Activated gamma-delta T cell (primary cell): ENCODE data around the gene H19.

ENCODE experiments used
- DNase-seq: peaks from one replicate; lab custom pipeline; 2025; lab: John Stamatoyannopoulos, UW

Gene H19

GRCh38 chr11:1947592-1948237 is 49.9 kb downstream of the H19 start:
- DNase-seq: no peak

- DNase-seq: no peak
These were observed 50.7 kb downstream of the H19 start, which contains the start of gene MRPL23 for GRCh38 chr11:1946812-1947484. Gene MRPL23 (plus strand): TSS chr11:1947332. CDS start chr11:1947363, 31 bp downstream.
